Measurements from ENCODE around the gene TBX21. TPM values are rescaled to one million over a fixed set of nuclear protein-coding genes. Genes with fewer than 3 reads are reported as not detected.

The TBX21 gene
- total and polyA plus RNA-seq, 12 donors, result 0.06 to 2.0 (median 0.50) TPM; not detected in 2

- Histone ChIP-seq H3K4me1 (replicated peaks in 1 of 2) (no peaks in the 10 kb centered on the region), H3K9me3 (replicated peaks in 1 of 3) (no peaks in the 10 kb centered on the region), H3K4me3 (no peak overlapping the region), H3K27ac (no peak overlapping the region), H3K27me3 (no peaks in the 10 kb centered on the region), H3K36me3 (replicated peaks in 1 of 2) (peaks cover 0 to 15% of the 10 kb centered on the region in 2 donors)
- intact Hi-C loops (cut with DNase I), result no loop called here
- 59 to 80% (median 63%) methylated on average over 1 to 5 of the region's 5 CpGs for WGBS, 4 donors
- DNase-seq, result no peak
- TF ChIP-seq CTCF (IDR thresholded peaks at IDR 0.05) (no peak), POLR2A (IDR thresholded peaks at IDR 0.05) (no peak)
Measured at GRCh38 chr17:47712330-47713023, 20.6 kb upstream of the TBX21 start.

GRCh38 chr17:47713980-47714700 lies 18.9 kb upstream of the TBX21 start:
- DNase-seq, result no peak
- peaks cover 0 to 15% of the 10 kb centered on the region in 2 donors for H3K36me3 ChIP-seq (replicated peaks in 1 of 2)
- no peak overlapping the region for H3K4me3 ChIP-seq
- WGBS, 4 donors, result 48 to 59% (median 57%) methylated on average over 15 of the region's 15 CpGs
- H3K27me3 ChIP-seq, result no peaks in the 10 kb centered on the region
- no peak for TF ChIP-seq CTCF (IDR thresholded peaks at IDR 0.05)
- no peak for TF ChIP-seq POLR2A (IDR thresholded peaks at IDR 0.05)
- no peaks in the 10 kb centered on the region for H3K4me1 ChIP-seq (replicated peaks in 1 of 2)
- H3K27ac ChIP-seq, result no peak overlapping the region
- no peaks in the 10 kb centered on the region for H3K9me3 ChIP-seq (replicated peaks in 1 of 3)
- intact Hi-C loops (cut with DNase I), result no loop called here

- Histone ChIP-seq H3K27ac (no peak overlapping the region), H3K4me1 (replicated peaks in 1 of 2) (no peaks in the 10 kb centered on the region), H3K36me3 (replicated peaks in 1 of 2) (peaks cover 0 to 8% of the 10 kb centered on the region in 2 donors), H3K27me3 (no peaks in the 10 kb centered on the region), H3K9me3 (replicated peaks in 1 of 3) (no peaks in the 10 kb centered on the region), H3K4me3 (no peak overlapping the region)
- 67 to 86% (median 76%) methylated on average over 4 to 6 of the region's 6 CpGs for WGBS, 4 donors
- intact Hi-C loops (cut with DNase I), result no loop called here
- DNase-seq, result no peak
- TF ChIP-seq POLR2A (IDR thresholded peaks at IDR 0.05) (no peak), CTCF (IDR thresholded peaks at IDR 0.05) (no peak)
Measured at GRCh38 chr17:47714773-47715396, 18.2 kb upstream of the TBX21 start.

GRCh38 chr17:47715669-47716325 lies 17.2 kb upstream of the TBX21 start:
- H3K36me3 ChIP-seq (replicated peaks in 1 of 2), result peaks cover 0 to 2% of the 10 kb centered on the region in 2 donors
- H3K9me3 ChIP-seq (replicated peaks in 1 of 3), result no peaks in the 10 kb centered on the region
- H3K4me3 ChIP-seq, result no peak overlapping the region
- TF ChIP-seq POLR2A (IDR thresholded peaks at IDR 0.05) (no peak), CTCF (IDR thresholded peaks at IDR 0.05) (no peak)
- H3K27ac ChIP-seq, result no peak overlapping the region
- intact Hi-C loops (cut with DNase I), result no loop called here
- no peak for DNase-seq
- H3K27me3 ChIP-seq, result peaks cover 5% of the 10 kb centered on the region
- 74 to 82% (median 79%) methylated on average over 10 of the region's 10 CpGs for WGBS, 4 donors
- H3K4me1 ChIP-seq (replicated peaks in 1 of 2), result no peaks in the 10 kb centered on the region
